ENCODE measurements around the gene BMPR1B.

The BMPR1B gene

GRCh38 chr4:95085124-95085833 lies 327.5 kb downstream of the BMPR1B start:
- DNase-seq (ENCODE audit: low read depth in 2 of 2, low spot score in 1 of 2) = no peak

GRCh38 chr4:95086551-95086950 lies 328.8 kb downstream of the BMPR1B start:
- no peak for DNase-seq (ENCODE audit: low read depth in 2 of 2, low spot score in 1 of 2)

GRCh38 chr4:95087657-95088455 lies 330.1 kb downstream of the BMPR1B start:
- no peak for DNase-seq (ENCODE audit: low read depth in 2 of 2, low spot score in 1 of 2)

DNA sequence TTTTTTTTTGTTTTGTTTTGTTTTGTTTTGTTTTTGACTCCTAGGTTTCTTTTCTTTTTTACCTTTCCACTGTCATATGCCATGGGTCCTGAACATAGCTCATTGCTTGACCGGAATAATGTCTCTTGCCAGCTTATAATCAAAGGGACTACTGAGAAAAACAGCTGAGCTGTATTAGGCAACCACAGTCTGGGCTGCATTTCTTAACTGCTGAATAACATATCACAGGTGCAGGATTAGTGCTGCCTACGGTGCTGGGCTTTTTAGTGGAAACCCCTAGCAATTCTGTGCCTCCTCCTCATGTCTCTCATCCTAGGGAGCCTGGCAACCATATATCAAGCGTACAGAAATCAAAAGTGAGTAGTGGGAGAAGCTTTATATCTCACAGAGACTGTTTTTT lies 333.5 kb downstream of the BMPR1B start:
- DNase-seq (ENCODE audit: low read depth in 2 of 2, low spot score in 1 of 2) = no peak

- DNase-seq (ENCODE audit: low read depth in 2 of 2, low spot score in 1 of 2) = no peak
These were observed 335.0 kb downstream of the BMPR1B start for GRCh38 chr4:95092766-95093165.

DNA sequence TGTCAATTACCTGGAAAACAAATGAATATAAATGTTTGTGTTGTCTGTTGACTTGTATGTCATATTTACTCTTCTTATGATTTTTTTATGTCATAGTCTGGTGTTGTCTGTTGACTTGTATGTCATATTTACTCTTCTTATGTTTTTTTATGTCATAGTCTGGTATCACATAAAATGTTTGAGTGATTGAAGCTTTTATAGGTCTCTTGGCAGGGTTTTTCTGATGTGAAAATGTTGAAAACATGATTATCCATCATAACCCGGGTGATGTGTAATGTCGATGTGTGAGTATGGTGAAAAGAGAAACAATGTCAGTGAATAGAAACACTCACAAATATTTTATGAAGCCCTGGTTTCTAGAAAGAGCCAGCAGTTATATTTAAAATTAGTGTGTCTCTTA lies 335.7 kb downstream of the BMPR1B start:
- no peak for DNase-seq (ENCODE audit: low read depth in 2 of 2, low spot score in 1 of 2)

DNA sequence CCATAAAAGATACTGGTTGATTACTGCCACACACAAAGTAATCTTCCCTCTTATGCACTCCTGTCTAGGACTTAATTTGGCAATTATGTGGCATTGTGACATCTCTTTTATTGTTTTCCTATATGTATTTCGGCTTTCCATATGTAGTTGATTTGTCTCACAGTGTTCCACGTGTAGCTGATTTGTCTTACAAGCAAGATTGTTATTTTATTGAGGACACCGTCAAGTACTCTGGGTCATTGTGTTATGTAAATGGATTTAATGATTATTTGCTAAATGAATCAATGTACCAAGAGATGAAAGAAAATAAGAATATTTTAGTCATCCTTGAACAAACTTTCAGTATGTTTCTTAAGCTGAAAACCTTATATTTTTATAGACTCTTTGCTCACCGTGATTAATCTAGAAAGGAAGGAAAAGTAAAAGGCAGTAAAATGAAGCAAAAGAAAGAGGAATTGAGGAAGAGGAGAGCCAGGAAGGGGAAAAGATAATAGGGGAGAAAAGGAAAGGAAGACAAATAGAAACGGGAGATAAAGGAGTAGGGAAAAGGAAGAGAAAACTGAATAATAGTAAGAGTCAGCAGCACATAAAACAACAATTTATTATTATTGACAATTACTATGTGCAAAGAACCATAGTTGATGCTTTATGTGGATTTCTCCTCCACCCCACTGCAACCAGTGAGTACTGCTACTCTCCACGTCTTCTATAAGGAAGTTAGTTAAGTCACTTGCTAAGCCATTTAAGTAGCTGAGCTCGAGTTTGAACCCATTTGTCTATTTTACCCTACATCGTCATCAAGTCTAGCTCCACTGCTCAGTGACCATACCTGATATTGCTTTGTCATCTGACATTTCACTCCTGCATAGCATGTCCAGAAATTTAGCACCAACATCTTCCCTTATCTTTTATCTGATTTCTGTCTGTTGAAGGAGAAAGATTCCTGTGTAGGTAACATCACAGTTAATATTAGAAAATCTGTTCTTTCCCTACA lies 336.5 kb downstream of the BMPR1B start:
- no peak for DNase-seq (ENCODE audit: low read depth in 2 of 2, low spot score in 1 of 2)

DNA sequence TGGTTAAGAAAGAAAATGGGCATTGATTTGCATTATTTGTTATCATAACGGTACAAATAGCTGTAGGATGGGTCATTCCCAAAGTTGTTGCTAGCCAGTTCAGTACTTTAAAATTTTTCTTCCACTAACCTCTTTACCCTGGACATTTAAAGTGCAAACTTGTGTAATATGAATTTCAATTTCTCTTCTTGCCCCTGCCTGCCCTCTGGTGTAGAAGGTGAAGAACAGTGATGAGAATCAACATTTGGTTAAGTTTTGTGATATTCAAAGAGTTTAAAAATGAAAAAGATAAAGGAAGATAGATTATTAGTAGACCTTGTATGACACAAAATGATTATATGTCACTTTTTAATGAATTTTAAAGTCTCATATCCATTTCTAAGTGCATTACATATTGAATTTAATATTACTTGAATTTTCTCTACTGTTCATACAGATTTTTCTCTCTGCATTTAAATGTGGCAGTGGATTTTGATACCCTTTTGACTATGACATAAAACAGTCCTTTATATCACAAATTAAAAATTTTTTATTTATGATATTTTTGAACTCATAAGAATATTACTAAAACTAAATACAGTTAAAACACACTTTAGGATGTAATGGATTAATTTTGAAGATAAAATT lies 337.7 kb downstream of the BMPR1B start:
- DNase-seq (ENCODE audit: low read depth in 2 of 2, low spot score in 1 of 2) = no peak

- no peak for DNase-seq (ENCODE audit: low read depth in 2 of 2, low spot score in 1 of 2)
These were observed 344.5 kb downstream of the BMPR1B start for GRCh38 chr4:95102162-95102790.

GRCh38 chr4:95105112-95105511 lies 347.4 kb downstream of the BMPR1B start:
- DNase-seq (ENCODE audit: low read depth in 2 of 2, low spot score in 1 of 2) = no peak

GRCh38 chr4:95105983-95106382 lies 348.2 kb downstream of the BMPR1B start:
- no peak for DNase-seq (ENCODE audit: low read depth in 2 of 2, low spot score in 1 of 2)

DNA sequence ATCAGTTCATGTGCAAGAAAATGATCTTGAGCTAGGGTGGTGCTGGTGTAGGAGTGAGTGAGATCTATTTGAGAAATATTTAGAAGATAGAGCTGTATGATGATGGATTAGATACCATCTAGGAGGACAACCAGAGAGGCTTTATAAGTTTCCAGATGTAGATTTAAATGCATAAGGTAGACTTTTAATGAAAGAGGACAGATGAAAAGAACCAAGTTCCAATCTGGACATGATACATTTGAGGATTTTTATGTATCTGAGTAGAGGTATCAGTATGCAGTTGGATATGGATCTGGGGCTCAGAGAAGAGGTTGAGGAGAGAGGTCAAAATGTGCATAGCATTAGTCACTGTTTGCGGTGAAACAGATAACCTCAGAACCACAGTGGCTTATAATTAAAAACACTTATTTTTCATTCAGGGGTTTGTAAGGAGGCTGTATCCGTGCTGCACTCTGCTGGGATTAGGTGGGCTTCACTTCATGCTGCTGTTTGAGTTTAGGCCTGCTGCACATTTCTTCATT lies 348.7 kb downstream of the BMPR1B start:
- no peak for DNase-seq (ENCODE audit: low read depth in 2 of 2, low spot score in 1 of 2)

DNA sequence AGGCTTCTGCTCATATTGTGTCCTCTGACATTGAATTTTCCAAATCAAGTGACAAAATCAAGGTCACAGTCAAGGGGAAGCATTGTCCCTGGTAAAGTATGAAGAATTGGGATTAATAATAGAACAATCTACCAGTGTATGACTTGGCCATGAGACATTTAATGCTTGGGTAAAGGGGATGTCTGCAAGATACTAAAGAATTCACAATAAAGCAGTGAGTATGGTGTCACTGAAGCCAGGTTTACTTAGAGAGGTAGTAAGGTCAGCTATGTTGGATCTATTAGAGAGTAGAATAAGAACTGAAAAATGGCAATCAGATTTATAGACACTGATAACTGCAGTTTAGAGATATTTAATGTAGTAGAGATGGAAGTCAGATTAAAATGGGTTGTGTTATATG lies 349.2 kb downstream of the BMPR1B start:
- no peak for DNase-seq (ENCODE audit: low read depth in 2 of 2, low spot score in 1 of 2)

- DNase-seq (ENCODE audit: low read depth in 2 of 2, low spot score in 1 of 2) = no peak
These were observed 349.9 kb downstream of the BMPR1B start for GRCh38 chr4:95107635-95108034.

GRCh38 chr4:95108883-95109421 lies 351.2 kb downstream of the BMPR1B start:
- DNase-seq (ENCODE audit: low read depth in 2 of 2, low spot score in 1 of 2) = no peak

DNA sequence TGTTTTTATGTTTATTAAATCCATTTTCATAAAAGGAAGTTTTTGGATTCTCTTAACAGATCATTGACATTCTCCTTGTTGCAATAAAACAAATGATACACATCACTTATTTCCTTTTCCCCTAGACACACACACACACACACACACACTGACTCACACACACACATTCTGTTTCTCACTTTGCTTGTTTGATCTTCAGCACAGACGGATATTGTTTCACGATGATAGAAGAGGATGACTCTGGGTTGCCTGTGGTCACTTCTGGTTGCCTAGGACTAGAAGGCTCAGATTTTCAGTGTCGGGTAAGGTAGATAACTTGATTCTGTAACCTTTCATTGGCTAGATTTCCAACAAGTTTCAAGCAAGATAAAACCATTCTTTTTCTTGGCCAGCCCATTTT lies 356.8 kb downstream of the BMPR1B start:
- no peak for DNase-seq (ENCODE audit: low read depth in 2 of 2, low spot score in 1 of 2)

DNA sequence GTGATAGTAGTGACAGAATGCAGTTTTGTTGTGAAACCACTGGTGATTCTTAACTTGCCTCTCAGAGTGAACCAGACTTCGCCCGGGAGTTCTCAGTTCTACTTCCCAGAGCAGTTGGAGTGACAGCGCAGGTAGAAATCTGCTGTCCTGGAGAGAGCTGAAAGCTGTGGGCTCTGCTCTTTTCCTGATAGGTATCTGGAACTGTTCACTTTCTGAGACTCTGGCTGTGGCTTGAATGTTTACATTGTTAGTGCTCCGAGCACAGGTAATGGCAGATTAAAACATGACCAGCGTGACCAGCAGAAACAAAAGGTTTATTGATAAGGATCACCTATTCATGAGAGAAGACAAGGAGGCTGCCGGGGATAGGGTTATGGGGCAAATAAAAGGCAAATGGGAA lies 360.7 kb downstream of the BMPR1B start:
- no peak for DNase-seq (ENCODE audit: low read depth in 2 of 2, low spot score in 1 of 2)

DNA sequence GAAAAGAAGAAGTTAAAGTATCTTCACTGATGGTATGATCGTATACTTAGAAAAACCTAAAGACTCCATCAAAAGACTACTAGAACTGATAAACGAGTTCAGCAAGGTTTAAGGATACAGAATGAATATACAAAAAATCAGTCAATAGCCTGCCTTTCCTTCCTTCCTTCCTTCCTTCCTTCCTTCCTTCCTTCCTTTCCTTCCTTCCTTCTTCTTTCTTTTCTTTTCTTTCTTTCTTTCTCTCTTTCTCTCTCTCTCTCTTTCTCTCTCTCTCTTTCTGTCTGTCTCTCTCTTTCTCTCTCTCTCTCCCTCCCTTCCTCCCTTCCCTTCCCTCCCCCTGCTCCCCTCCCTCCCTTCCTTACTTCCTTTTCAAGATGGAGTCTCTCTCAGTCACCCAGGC lies 362.7 kb downstream of the BMPR1B start:
- DNase-seq (ENCODE audit: low read depth in 2 of 2, low spot score in 1 of 2) = no peak

GRCh38 chr4:95122001-95122400 lies 364.2 kb downstream of the BMPR1B start:
- no peak for DNase-seq (ENCODE audit: low read depth in 2 of 2, low spot score in 1 of 2)

DNA sequence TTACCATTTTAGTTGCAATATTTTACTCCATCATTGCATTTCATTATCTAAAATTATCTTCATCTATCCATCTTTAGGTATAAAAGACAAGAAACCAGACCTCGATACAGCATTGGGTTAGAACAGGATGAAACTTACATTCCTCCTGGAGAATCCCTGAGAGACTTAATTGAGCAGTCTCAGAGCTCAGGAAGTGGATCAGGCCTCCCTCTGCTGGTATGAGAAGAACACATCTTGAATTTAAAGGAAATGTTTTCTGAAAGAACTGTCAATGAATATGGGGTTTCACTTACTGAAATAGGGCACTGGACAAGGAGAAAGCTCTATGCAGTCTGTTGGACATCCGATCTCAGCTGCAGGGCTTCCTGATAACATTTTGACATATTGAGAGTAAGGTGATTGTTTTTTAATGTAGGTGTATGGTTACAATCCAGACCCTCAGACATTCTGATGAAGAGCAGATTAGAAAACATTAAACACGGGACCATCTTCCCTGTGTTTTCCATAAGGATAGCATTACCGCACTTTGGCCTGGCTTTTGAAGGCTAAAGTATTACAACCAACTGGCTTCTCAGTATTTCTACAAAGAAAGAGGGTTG lies 367.2 kb downstream of the BMPR1B start:
- no peak for DNase-seq (ENCODE audit: low read depth in 2 of 2, low spot score in 1 of 2)
